ENCODE data around the gene AUTS2. TPM values are rescaled to one million over a fixed set of nuclear protein-coding genes. Genes with fewer than 3 reads are reported as not detected.

The AUTS2 gene
- total RNA-seq, 3 donors from 2014 or later, result 31.2 to 67.6 (median 36.5) TPM

- no peak for ATAC-seq
- intact Hi-C loops (cut with DNase I, micrococcal nuclease), result no loop called here
- no peaks in the 10 kb centered on the region for H3K36me3 ChIP-seq (ENCODE audit: low read depth)
Measured at GRCh38 chr7:70752794-70753241, 1154.5 kb downstream of the AUTS2 start.

GRCh38 chr7:70756789-70757188 is 1158.5 kb downstream of the AUTS2 start:
- H3K4me3 ChIP-seq, result no peak overlapping the region
- intact Hi-C loops (cut with DNase I, micrococcal nuclease), result no loop called here
- no peak for TF ChIP-seq CTCF (IDR thresholded peaks at IDR 0.05)
- DNase-seq, result no peak
- ATAC-seq, result no peak
- H3K36me3 ChIP-seq (ENCODE audit: low read depth), result no peaks in the 10 kb centered on the region
- no peaks in the 10 kb centered on the region for H3K4me1 ChIP-seq (ENCODE audit: low read depth)
- no peaks in the 10 kb centered on the region for H3K9me3 ChIP-seq

More at GRCh38 chr7:70752794-70753241, 1154.5 kb downstream of the AUTS2 start:
- no peak for DNase-seq
- H3K4me3 ChIP-seq, result no peak overlapping the region
- no peaks in the 10 kb centered on the region for H3K4me1 ChIP-seq (ENCODE audit: low read depth)
- no peak for TF ChIP-seq CTCF (IDR thresholded peaks at IDR 0.05)
- H3K9me3 ChIP-seq, result no peaks in the 10 kb centered on the region

GRCh38 chr7:70758646-70759045 is 1160.4 kb downstream of the AUTS2 start:
- ATAC-seq (no peak), DNase-seq (no peak)
- H3K4me3 ChIP-seq, result no peak overlapping the region
- TF ChIP-seq CTCF (IDR thresholded peaks at IDR 0.05), result no peak
- H3K4me1 ChIP-seq (ENCODE audit: low read depth), result no peaks in the 10 kb centered on the region
- H3K36me3 ChIP-seq (ENCODE audit: low read depth), result no peaks in the 10 kb centered on the region
- no peaks in the 10 kb centered on the region for H3K9me3 ChIP-seq
- intact Hi-C loops (cut with DNase I, micrococcal nuclease), result no loop called here

GRCh38 chr7:70759674-70760073 is 1161.4 kb downstream of the AUTS2 start:
- H3K36me3 ChIP-seq (ENCODE audit: low read depth), result no peaks in the 10 kb centered on the region
- ATAC-seq (no peak), DNase-seq (no peak)
- TF ChIP-seq CTCF (IDR thresholded peaks at IDR 0.05), result no peak
- H3K4me3 ChIP-seq, result no peak overlapping the region
- H3K9me3 ChIP-seq, result no peaks in the 10 kb centered on the region
- H3K4me1 ChIP-seq (ENCODE audit: low read depth), result no peaks in the 10 kb centered on the region
- intact Hi-C loops (cut with DNase I, micrococcal nuclease), result no loop called here

GRCh38 chr7:70761711-70762328 is 1163.5 kb downstream of the AUTS2 start:
- TF ChIP-seq CTCF (IDR thresholded peaks at IDR 0.05), result no peak
- ATAC-seq, result no peak
- no peak overlapping the region for H3K4me3 ChIP-seq
- no peaks in the 10 kb centered on the region for H3K9me3 ChIP-seq
- intact Hi-C loops (cut with DNase I, micrococcal nuclease), result no loop called here
- H3K4me1 ChIP-seq (ENCODE audit: low read depth), result no peaks in the 10 kb centered on the region
- H3K36me3 ChIP-seq (ENCODE audit: low read depth), result no peaks in the 10 kb centered on the region
- no peak for DNase-seq

- ATAC-seq (no peak), DNase-seq (no peak)
- Histone ChIP-seq H3K9me3 (no peaks in the 10 kb centered on the region), H3K4me3 (no peak overlapping the region), H3K4me1 (ENCODE audit: low read depth) (no peaks in the 10 kb centered on the region), H3K36me3 (ENCODE audit: low read depth) (no peaks in the 10 kb centered on the region)
- intact Hi-C loops (cut with DNase I, micrococcal nuclease), result no loop called here
- TF ChIP-seq CTCF (IDR thresholded peaks at IDR 0.05), result no peak
Measured at GRCh38 chr7:70762696-70763095, 1164.4 kb downstream of the AUTS2 start.
